ENCODE data around the gene MAB21L3.

DNA sequence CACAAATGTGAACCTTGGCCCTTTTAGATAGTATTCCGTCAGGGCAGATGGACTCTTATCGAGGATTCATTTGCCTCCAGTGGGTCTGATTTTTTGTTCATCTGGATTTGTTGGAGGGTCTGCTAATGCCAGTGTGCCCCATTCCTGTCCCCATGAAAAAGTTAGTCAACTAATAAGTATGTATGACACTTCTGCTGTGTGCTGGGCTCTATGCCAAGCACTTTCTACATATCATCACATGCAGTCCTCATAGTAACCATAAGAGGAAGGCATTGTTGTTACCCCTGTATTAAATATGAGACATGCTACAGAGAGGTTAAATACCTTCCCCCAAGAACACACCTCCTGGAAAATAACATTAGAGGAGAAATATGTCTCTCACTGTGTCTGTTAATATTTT, 46.6 kb upstream of the MAB21L3 start:
- no peak for TF ChIP-seq POLR2A (IDR thresholded peaks at IDR 0.05)
- TF ChIP-seq, protein P1, sequence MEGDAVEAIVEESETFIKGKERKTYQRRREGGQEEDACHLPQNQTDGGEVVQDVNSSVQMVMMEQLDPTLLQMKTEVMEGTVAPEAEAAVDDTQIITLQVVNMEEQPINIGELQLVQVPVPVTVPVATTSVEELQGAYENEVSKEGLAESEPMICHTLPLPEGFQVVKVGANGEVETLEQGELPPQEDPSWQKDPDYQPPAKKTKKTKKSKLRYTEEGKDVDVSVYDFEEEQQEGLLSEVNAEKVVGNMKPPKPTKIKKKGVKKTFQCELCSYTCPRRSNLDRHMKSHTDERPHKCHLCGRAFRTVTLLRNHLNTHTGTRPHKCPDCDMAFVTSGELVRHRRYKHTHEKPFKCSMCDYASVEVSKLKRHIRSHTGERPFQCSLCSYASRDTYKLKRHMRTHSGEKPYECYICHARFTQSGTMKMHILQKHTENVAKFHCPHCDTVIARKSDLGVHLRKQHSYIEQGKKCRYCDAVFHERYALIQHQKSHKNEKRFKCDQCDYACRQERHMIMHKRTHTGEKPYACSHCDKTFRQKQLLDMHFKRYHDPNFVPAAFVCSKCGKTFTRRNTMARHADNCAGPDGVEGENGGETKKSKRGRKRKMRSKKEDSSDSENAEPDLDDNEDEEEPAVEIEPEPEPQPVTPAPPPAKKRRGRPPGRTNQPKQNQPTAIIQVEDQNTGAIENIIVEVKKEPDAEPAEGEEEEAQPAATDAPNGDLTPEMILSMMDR (IDR thresholded peaks at IDR 0.05), result no peak

Measured in uterus (tissue), 2 donors.